Measurements from ENCODE around the gene RICTOR.

RICTOR gene

GRCh38 chr5:39074017-39074814, at the start of gene RICTOR:
RICTOR (minus strand) TSS chr5:39074399; CDS start chr5:39074377, 22 bp downstream.
- ATAC-seq: peak; percentile 84 to 88

- ATAC-seq: no peak
Measured at GRCh38 chr5:39121922-39122321, 47.7 kb upstream of the RICTOR start.

GRCh38 chr5:39121315-39121714, 47.1 kb upstream of the RICTOR start:
- ATAC-seq: peak; percentile 32 to 73

GRCh38 chr5:39120052-39120420, 45.8 kb upstream of the RICTOR start:
- ATAC-seq: no peak

GRCh38 chr5:39119404-39120051, 45.3 kb upstream of the RICTOR start:
- ATAC-seq: peak in 1 of 2 donors; percentile 37

- no peak for ATAC-seq
Measured at GRCh38 chr5:39118638-39119037, 44.4 kb upstream of the RICTOR start.

GRCh38 chr5:39117401-39117800, 43.2 kb upstream of the RICTOR start:
- no peak for ATAC-seq

GRCh38 chr5:39116344-39117170, 42.4 kb upstream of the RICTOR start:
- peak in 1 of 2 donors; percentile 62 for ATAC-seq

GRCh38 chr5:39115644-39116343, 41.6 kb upstream of the RICTOR start:
- no peak for ATAC-seq

GRCh38 chr5:39114155-39114554, 40.0 kb upstream of the RICTOR start:
- no peak for ATAC-seq

- no peak for ATAC-seq
Measured at GRCh38 chr5:39113354-39113953, 39.3 kb upstream of the RICTOR start.

GRCh38 chr5:39109606-39110005, 35.4 kb upstream of the RICTOR start:
- ATAC-seq: no peak

- ATAC-seq: no peak
Measured at GRCh38 chr5:39108987-39109386, 34.8 kb upstream of the RICTOR start.

GRCh38 chr5:39107350-39107749, 33.2 kb upstream of the RICTOR start:
- ATAC-seq: no peak

GRCh38 chr5:39106322-39106721, 32.1 kb upstream of the RICTOR start:
- ATAC-seq: no peak

- ATAC-seq: no peak
Measured at GRCh38 chr5:39104221-39104620, 30.0 kb upstream of the RICTOR start.

- ATAC-seq: no peak
Measured at GRCh38 chr5:39102684-39103155, 28.5 kb upstream of the RICTOR start.

GRCh38 chr5:39100851-39101396, 26.7 kb upstream of the RICTOR start:
- no peak for ATAC-seq

- no peak for ATAC-seq
Measured at GRCh38 chr5:39100301-39100850, 26.2 kb upstream of the RICTOR start.

- ATAC-seq: no peak
Measured at GRCh38 chr5:39099831-39100230, 25.6 kb upstream of the RICTOR start.

- no peak for ATAC-seq
Measured at GRCh38 chr5:39093352-39093751, 19.2 kb upstream of the RICTOR start.
